ENCODE data around the gene VPS4B. TPM values are rescaled to one million over a fixed set of nuclear protein-coding genes. Genes with fewer than 3 reads are reported as not detected.
A peak's percentile ranks its signal among the peaks of the same experiment; 100 is the strongest.
"Not testable (repeated sequence)": the region's sequence is repeated elsewhere in the genome, so short reads cannot be mapped to it uniquely, and the experiment has no call there.

The VPS4B gene
- total RNA-seq (2014; rRNA removed; shearing (Covaris generic)): 40.9 and 48.3 TPM in 2 replicates

DNA sequence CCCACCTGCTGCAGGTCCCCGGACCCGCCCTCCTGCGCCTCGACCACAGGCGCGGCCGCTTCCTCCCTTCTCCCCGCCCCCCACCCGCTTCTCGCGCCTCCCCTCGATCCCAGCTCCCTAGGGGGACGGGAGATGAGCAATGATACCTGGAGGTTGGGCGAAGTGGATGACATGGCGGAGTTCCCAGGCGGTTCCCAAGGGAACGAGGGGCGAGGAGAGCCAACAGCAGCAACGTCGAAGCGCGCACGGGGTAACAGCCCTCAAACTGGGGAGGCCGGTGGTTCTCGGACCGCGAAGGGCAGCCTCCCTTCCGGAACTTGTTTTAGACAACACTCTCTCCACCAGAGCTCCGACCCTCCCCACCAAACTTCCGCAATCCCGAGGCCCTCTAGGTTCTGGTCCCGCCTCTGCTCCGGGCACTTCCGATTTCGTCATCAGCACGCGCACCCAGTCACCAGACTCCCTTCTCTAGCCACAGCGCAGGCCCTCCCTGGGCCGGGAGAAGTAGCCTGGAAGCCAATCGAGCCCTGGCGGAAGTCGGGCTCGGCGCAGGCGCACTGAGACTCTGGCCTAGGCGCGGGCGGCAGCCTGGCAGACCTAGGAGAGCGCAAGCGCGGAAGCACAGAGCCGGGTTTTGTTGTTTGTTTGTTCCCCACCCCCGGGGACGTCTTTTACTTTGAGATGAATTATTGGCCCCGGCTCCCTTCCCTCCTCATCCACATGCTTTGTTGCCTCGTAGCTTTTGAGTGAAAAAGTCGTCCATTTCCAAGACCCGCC, at the start of gene VPS4B:
VPS4B (minus strand) TSS at position 390 of the 777 bp plus-strand sequence; CDS start at position 173, 217 bp downstream.
- DNase-seq (ENCODE audit: low read depth): peak; percentile 99

DNA sequence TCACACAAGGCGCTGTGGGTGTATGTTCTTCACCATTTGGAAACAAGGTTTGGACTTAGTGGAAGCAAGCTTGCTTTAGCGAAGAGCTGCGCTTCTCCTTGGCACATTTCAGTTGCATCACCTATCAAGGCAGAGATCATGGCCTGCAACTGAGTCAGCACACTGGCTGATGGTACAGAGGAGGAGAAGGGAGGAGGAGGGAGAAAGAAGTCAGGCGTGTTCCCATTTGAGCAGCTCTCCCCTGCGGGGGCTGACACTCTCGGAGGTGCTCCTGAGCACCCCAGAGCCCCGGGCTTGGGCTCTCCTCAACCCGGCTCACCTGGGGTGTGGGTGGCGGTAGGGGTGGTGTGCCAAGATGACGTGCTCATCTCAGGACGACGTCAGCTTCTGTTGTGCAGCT, 48.5 kb upstream of the VPS4B start:
- no peak for DNase-seq (ENCODE audit: low read depth)

DNA sequence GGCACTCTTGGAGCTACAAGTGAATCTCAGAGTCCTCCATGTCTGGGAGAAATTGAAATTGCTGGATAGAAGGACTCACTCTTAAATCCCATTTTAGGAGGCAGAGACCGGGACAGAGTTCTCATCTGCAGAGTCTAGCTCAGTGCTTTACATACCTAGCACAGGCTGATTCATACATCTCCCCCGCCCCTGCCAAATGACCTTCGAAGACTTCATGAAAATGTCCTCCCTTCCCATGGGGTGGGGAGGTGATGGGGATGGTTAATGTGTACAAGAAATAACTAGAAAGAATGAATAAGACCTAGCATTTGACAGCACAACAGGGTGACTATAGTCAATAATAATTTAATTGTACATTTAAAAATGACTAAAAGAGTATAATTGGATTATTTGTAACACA, 46.3 kb upstream of the VPS4B start:
- DNase-seq (ENCODE audit: low read depth): no peak

GRCh38 chr18:63467699-63468098, 45.4 kb upstream of the VPS4B start:
- DNase-seq (ENCODE audit: low read depth): no peak

DNA sequence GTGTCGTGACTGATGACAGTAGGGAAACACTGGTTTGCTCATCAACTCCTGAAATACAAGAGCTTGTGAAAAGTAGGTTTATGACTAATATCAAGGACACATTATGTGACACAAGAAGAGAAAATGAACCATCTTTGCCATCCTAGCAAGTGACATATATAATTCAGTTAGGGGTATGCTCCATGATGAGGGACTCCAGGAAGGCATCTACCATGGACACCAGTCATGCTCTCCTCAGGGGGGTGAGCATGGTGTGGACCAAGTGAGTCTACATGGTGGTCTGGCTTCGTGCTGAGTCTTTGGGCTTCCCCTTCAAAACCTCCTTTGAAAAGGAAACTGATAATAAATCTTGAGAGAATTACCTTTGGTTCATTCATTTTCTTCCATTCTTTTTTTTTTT, 42.8 kb upstream of the VPS4B start:
- no peak for DNase-seq (ENCODE audit: low read depth)

DNA sequence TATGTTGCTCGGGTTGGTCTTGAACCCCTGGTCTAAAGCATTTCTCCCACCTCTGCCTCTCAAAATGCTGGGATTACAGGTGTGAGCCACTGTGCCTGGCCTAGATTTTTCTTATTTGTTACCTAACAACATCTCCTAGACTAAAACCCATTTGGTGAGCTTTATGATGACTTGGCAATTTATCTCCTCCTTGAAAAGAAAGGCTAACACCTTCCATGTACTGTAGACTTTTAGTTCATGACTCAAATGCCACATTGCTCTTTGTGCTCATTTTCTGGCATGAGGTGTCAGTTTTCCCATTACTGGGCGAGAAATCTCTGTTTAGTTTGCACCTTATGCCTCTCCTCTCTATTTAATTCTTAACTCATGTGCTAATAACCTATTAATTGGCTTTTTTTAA, 42.2 kb upstream of the VPS4B start:
- no peak for DNase-seq (ENCODE audit: low read depth)

- no peak for DNase-seq (ENCODE audit: low read depth)
Measured at GRCh38 chr18:63460414-63460813, 38.1 kb upstream of the VPS4B start.

DNA sequence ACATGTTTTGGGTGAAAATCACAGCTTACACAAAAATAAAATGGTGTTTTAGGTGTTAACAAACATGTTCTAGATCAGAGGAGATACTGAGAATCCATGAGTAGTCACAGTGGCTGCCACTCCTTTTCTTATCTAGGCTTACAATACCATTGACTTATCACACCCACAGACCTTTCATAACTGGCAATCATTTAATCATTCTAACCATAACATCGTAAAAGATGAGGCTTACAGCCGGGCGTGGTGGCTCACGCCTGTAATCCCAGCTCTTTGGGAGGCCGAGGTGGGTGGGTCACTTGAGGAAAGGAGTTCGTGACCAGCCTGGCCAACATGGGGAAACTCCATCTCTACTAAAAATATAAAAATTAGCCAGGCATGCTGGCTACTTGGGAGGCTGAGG, 35.7 kb upstream of the VPS4B start:
- DNase-seq (ENCODE audit: low read depth): no peak

DNA sequence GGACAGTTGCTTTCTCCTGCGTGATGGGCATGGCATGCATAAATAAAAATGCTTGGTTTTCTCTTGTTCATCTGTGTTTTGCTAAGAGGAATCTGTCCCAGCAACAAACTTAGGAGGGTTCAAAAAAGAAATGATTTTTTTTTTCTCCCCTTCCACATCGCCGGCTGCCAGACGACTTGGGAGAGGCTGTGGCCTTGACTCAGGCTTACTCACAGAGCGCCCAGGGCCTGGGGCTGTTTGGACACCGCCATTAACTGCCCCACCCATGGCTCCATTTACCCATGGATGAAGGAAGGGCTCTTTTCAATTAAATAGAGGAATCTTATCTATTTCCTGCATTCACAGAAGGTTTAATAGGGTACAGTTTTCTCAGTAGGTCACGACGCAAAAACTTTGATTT, 32.2 kb upstream of the VPS4B start:
- peak; percentile 90 for DNase-seq (ENCODE audit: low read depth)

GRCh38 chr18:63452751-63453150, 30.5 kb upstream of the VPS4B start:
- not testable (repeated sequence) for DNase-seq (ENCODE audit: low read depth)

- peak; percentile 37 for DNase-seq (ENCODE audit: low read depth)
Measured at GRCh38 chr18:63451799-63452660, 29.8 kb upstream of the VPS4B start.

DNA sequence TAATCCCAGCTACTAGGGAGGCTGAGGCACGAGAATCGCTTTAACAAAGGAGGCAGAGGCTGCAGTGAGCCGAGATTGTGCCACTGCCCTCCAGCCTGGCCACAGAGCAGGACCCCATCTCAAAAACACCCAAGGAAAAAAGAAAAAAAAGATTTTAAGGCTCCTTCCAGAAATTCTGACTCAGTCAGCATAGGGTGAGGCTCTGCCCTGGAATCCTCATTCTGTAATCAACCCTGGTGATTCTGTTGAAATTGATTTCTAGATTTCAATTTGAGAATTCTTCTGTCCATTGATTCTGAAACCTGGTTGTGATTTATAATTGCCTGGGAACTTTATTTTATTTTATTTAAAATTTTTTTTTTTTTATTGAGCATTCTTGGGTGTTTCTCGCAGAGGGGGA, 27.1 kb upstream of the VPS4B start:
- no peak for DNase-seq (ENCODE audit: low read depth)

GRCh38 chr18:63447066-63447465, 24.8 kb upstream of the VPS4B start:
- DNase-seq (ENCODE audit: low read depth): no peak

DNA sequence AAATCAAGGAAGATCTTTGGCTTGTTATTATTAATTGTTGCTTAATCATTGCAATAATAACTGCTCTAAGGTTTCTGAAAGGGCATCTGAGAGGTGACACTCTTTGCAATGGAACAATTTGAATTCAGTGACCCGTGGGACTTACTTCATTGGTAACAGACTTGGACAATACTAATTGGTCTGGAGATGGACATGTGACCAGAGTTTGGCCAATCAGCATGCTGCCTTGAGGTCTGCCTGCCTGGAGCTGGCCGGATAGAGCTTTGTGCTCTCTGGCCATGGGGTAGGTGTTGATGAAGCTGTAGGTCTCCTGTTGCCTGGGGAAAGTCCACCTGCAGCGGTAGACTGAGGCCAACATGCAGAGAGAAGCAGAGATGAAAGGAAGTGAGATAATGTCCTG, 24.0 kb upstream of the VPS4B start:
- no peak for DNase-seq (ENCODE audit: low read depth)

DNA sequence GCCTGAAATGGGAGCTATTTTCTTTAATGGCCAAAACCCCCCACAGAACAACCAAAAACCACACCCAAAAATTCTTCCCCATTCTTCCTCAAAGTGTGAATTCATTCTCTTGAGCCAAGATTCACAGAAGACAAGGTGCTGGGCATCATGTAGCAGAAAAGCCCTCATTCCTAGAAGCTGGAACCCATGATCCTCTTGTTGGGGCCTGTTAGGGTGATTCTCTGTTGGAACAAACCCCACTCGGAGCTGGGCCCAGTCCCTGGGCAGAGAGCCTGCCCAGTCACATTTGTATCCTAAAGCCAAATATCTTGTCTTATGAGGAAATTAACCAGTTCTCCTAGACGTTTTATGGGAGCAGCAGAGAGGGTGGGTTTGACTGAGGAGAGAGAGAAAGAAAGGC, 22.8 kb upstream of the VPS4B start:
- DNase-seq (ENCODE audit: low read depth): no peak

- DNase-seq (ENCODE audit: low read depth): peak; percentile 64
Measured at GRCh38 chr18:63444580-63444979, 22.3 kb upstream of the VPS4B start.

DNA sequence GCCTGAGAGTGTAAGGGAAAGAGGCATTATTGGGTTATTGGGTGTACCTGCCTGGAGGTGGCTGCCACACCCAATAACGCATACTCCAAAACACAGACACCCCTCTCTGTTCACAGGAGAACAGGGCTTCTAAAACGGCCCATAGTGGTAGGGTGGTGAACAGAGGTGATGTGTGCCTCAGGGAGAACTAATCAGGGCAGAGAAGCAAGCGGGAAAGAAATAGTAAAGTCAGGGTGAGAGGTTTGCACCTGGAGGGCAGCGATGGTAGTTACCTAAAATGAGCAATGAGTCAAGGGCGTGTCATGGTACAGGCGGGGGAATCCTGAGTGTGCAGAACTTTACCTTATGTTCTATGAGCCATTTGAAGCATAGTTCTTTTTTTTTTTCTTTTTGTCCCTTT, 21.6 kb upstream of the VPS4B start:
- DNase-seq (ENCODE audit: low read depth): no peak

- DNase-seq (ENCODE audit: low read depth): no peak
Measured at GRCh38 chr18:63440881-63441280, 18.6 kb upstream of the VPS4B start.

- peak; percentile 48 for DNase-seq (ENCODE audit: low read depth)
Measured at GRCh38 chr18:63440219-63440618, 17.9 kb upstream of the VPS4B start.

GRCh38 chr18:63439334-63439733, 17.1 kb upstream of the VPS4B start:
- peak; percentile 51 for DNase-seq (ENCODE audit: low read depth)

GRCh38 chr18:63438181-63438580, 15.9 kb upstream of the VPS4B start:
- DNase-seq (ENCODE audit: low read depth): no peak

DNA sequence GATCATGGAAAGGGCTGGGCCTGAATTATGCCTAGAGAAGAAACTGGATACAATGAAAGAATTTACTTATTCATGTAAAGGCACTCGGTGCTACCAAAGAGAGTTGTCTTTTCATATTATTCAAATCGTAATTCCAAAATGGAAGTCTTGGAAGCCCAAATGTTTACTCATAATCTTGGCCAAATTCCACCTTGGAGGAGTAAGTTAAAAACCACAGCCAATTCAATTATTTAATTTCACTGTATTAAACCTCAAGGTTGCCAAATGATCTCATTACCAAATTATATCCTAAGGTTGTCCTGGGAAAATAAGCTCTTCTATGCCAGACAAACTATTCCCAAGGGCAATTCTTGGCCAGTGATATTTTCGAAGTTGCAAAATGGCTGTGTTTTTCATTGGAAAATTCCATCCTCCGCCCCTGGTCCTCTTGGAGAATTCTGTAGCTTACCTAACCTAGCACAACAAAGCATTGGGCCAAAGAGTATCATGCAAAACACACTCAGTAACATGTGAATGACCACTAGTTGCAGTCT, 11.1 kb upstream of the VPS4B start:
- peak; percentile 42 for DNase-seq (ENCODE audit: low read depth)

- no peak for DNase-seq (ENCODE audit: low read depth)
Measured at GRCh38 chr18:63431180-63431579, 8.9 kb upstream of the VPS4B start.

All from M059J (cell line).